B cell (primary cell): Measurements from ENCODE around the gene ACTL6B. TPM values are rescaled to one million over a fixed set of nuclear protein-coding genes. Genes with fewer than 3 reads are reported as not detected.

ENCODE experiments used
- ATAC-seq: fragments of 200-7000 bp; cut with Tn5 transposase; one replicate; pipeline ENCODE4 v1.10.0; 2021; ENCODE audit warnings: low read depth, mild to moderate bottlenecking, moderate number of reproducible peaks, moderate library complexity
- CTCF ChIA-PET: fragments of 350-600 bp; sonication (Branson Sonifier 250); formaldehyde crosslinking; loops from one replicate; lab custom pipeline; 2021; ENCODE audit warnings: antibody characterized with exemption, inconsistent platforms; lab: Charles Lee
- POLR2A ChIA-PET: fragments of 350-600 bp; sonication (Branson Sonifier 250); formaldehyde crosslinking; loops from one replicate; lab custom pipeline; 2021; ENCODE audit warnings: antibody characterized with exemption; lab: Charles Lee
- DNase-seq: peaks from one replicate; pipeline ENCODE4 v3.0.0; 2013
- H2AFZ ChIP-seq: 2 replicates; pipeline ENCODE4 v1.6.1; 2012; ENCODE audit warnings: mild to moderate bottlenecking, low read depth, low read length; ENCODE audit not compliant: insufficient read depth, poor library complexity, severe bottlenecking
- H3K27ac ChIP-seq, 2 donors: 1 replicate in 1 of 2; 2 replicates in 1 of 2; pipeline ENCODE4 v1.5.1; 2012 to 2013; ENCODE audit warnings: low read length in 2 of 2, mild to moderate bottlenecking in 2 of 2, moderate library complexity in 1 of 2
- H3K27me3 ChIP-seq, 4 experiments: fragments of 200-600 bp in 1 of 4; sonication (generic) in 1 of 4; replicated peaks in 1 of 4; 1 replicate in 2 of 4; 2 replicates in 2 of 4; pipeline versions ENCODE4 v1.6.1 to v1.7.0; 2013 to 2016; ENCODE audit warnings: low read length in 3 of 4, mild to moderate bottlenecking in 2 of 4, mixed read lengths in 1 of 4, moderate library complexity in 1 of 4; ENCODE audit not compliant: insufficient read depth in 4 of 4, control insufficient read depth in 3 of 4; ENCODE audit errors: control extremely low read depth in 1 of 4
- H3K36me3 ChIP-seq, 2 experiments: replicated peaks in 1 of 2; 1 replicate in 1 of 2; 2 replicates in 1 of 2; pipeline versions ENCODE4 v1.6.1 to v1.7.1; 2013; ENCODE audit warnings: low read length in 1 of 2; ENCODE audit not compliant: insufficient read depth in 2 of 2, control insufficient read depth in 1 of 2; ENCODE audit errors: control extremely low read depth in 1 of 2, extremely low read depth in 1 of 2
- H3K4me1 ChIP-seq, 2 donors: fragments of 200-600 bp in 1 of 2; sonication (generic) in 1 of 2; 1 replicate in 1 of 2; 2 replicates in 1 of 2; pipeline versions ENCODE4 v1.5.1 to v1.6.1; 2013 to 2017; ENCODE audit warnings: low read length in 2 of 2; ENCODE audit not compliant: control insufficient read depth in 2 of 2, insufficient read depth in 2 of 2
- H3K4me2 ChIP-seq: replicated peaks from 2 replicates; pipeline ENCODE3; 2012; ENCODE audit warnings: mild to moderate bottlenecking, low read depth, low read length; ENCODE audit not compliant: poor library complexity, severe bottlenecking
- H3K4me3 ChIP-seq, 5 experiments: fragments of 200-600 bp in 1 of 5; sonication (generic) in 1 of 5; 1 replicate in 3 of 5; 2 replicates in 2 of 5; pipeline versions ENCODE4 v1.5.1 to v1.7.0; 2011 to 2016; ENCODE audit warnings: low read length in 4 of 5, mild to moderate bottlenecking in 4 of 5, low read depth in 2 of 5, control low read depth in 1 of 5, moderate library complexity in 1 of 5; ENCODE audit not compliant: insufficient read depth in 1 of 5; ENCODE audit errors: control extremely low read depth in 1 of 5, extremely low read depth in 1 of 5
- H3K79me2 ChIP-seq: fragments of 200-600 bp; sonication (generic); one replicate; pipeline ENCODE4 v1.6.0; 2016; ENCODE audit warnings: low read length; ENCODE audit not compliant: control insufficient read depth, insufficient read depth
- H3K9ac ChIP-seq: fragments of 200-600 bp; sonication (generic); 2 replicates; pipeline ENCODE4 v1.6.1; 2017; ENCODE audit warnings: mild to moderate bottlenecking, low read length, moderate library complexity
- H3K9me3 ChIP-seq, 3 donors: one replicate each; pipeline versions ENCODE4 v1.6.1 to v1.7.1; 2013; ENCODE audit warnings: low read length in 2 of 3; ENCODE audit not compliant: control insufficient read depth in 2 of 3, insufficient read depth in 1 of 3; ENCODE audit errors: control extremely low read depth in 1 of 3
- H4K20me1 ChIP-seq: 2 replicates; pipeline ENCODE4 v1.6.0; 2012; ENCODE audit warnings: mild to moderate bottlenecking, low read length; ENCODE audit not compliant: insufficient read depth, control insufficient read depth, poor library complexity, severe bottlenecking
- H3K27ac Mint-ChIP-seq: one replicate; pipeline ENCODE4 v1.8.0; 2021; ENCODE audit warnings: mixed read lengths
- H3K27me3 Mint-ChIP-seq: one replicate; pipeline ENCODE4 v1.8.0; 2021; ENCODE audit warnings: mixed read lengths
- H3K4me1 Mint-ChIP-seq: one replicate; pipeline ENCODE4 v1.8.0; 2021; ENCODE audit warnings: mixed read lengths
- H3K4me3 Mint-ChIP-seq: one replicate; pipeline ENCODE4 v1.8.0; 2021; ENCODE audit warnings: mixed read lengths
- H3K9me3 Mint-ChIP-seq: one replicate; pipeline ENCODE4 v1.8.0; 2022; ENCODE audit warnings: mixed read lengths; ENCODE audit not compliant: insufficient read depth
- EZH2 ChIP-seq: IDR thresholded peaks from 2 replicates; pipeline ENCODE4 v1.6.1; 2012; ENCODE audit warnings: borderline replicate concordance, low read depth, mild to moderate bottlenecking, moderate library complexity, low read length; ENCODE audit not compliant: insufficient read depth, poor library complexity, severe bottlenecking
- WGBS: methylation state at CpG from one replicate; pipeline ENCODE4 v1.1.5; 2013; ENCODE audit warnings: missing lambda C conversion rate; ENCODE audit not compliant: insufficient coverage; 5-methylcytosine and 5-hydroxymethylcytosine counted together
- intact Hi-C: fragments of 100-400 bp; cut with micrococcal nuclease; formaldehyde crosslinking; loops from one replicate; pipeline ENCODE4 v1.10.0; 2022
- polyA plus RNA-seq: library from polyadenylated mRNA; depleted of rRNA; stranded (reverse); fragments of >200 nt; gene quantifications from 2 replicates; pipeline ENCODE4 v1.2.3, GENCODE V29; 2012
- total RNA-seq, 2 donors: library from RNA; stranded (reverse); fragments of 120-200 nt in 1 of 2; gene quantifications; 1 replicate in 1 of 2; 2 replicates in 1 of 2; pipeline versions ENCODE4 v1.2.3 to v1.2.4, GENCODE V29; 2013 to 2022
- TF ChIP-seq, protein P1 (sequence below): fragments of 200-600 bp; IDR thresholded peaks from one replicate; pipeline ENCODE4 v1.8.0; 2022; ENCODE audit warnings: antibody characterized with exemption, mild to moderate bottlenecking

Gene ACTL6B
- total and polyA plus RNA-seq, 2 donors (not counting 1 experiment from before 2014, with no cell fraction given) = not detected

DNA sequence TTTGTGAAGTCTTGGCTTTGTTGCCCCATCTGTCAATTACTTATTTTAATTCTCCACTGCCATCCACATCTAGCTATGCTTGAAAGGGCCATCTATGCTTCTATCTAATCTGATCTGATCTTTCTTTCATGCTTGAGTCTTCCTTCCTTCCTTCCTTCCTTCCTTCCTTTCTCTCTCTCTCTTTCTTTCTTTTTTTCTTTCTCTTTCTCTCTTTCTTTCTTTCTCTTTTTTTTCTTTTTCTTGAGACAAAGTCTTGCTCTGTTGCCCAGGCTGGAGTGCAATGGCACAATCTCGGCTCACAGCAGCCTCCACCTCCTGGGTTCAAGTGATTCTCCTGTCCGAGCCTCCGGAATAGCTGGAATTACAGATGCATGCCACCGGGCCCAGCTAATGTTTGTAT lies 26.2 kb downstream of the ACTL6B start:
- no peaks in the 10 kb centered on the region for H3K9me3 Mint-ChIP-seq
- ATAC-seq (no peak), DNase-seq (no peak)
- Histone ChIP-seq H3K9ac (no peak overlapping the region), H4K20me1 (no peaks in the 10 kb centered on the region), H3K36me3 (no peaks in the 10 kb centered on the region), H2AFZ (no peak overlapping the region), H3K4me3 (no peak overlapping the region), H3K4me2 (no peak overlapping the region), H3K79me2 (no peaks in the 10 kb centered on the region), H3K4me1 (peaks cover 18 to 28% of the 10 kb centered on the region in 2 donors), H3K9me3 (peaks cover 0 to 5% (median 0%) of the 10 kb centered on the region in 3 donors), H3K27ac (no peak overlapping the region), H3K27me3 (peaks cover 0 to 3% (median 0%) of the 10 kb centered on the region in 4 experiments)
- intact Hi-C loops = loop anchor here (5.0 kb wide), 2 partner anchors 62 to 222 kb away; partner anchors contain the start of genes GIGYF1 and SLC12A9
- H3K4me3 Mint-ChIP-seq = no peak overlapping the region
- no peak overlapping the region for H3K27ac Mint-ChIP-seq
- TF ChIP-seq, protein P1, sequence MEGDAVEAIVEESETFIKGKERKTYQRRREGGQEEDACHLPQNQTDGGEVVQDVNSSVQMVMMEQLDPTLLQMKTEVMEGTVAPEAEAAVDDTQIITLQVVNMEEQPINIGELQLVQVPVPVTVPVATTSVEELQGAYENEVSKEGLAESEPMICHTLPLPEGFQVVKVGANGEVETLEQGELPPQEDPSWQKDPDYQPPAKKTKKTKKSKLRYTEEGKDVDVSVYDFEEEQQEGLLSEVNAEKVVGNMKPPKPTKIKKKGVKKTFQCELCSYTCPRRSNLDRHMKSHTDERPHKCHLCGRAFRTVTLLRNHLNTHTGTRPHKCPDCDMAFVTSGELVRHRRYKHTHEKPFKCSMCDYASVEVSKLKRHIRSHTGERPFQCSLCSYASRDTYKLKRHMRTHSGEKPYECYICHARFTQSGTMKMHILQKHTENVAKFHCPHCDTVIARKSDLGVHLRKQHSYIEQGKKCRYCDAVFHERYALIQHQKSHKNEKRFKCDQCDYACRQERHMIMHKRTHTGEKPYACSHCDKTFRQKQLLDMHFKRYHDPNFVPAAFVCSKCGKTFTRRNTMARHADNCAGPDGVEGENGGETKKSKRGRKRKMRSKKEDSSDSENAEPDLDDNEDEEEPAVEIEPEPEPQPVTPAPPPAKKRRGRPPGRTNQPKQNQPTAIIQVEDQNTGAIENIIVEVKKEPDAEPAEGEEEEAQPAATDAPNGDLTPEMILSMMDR = no peak
- TF ChIP-seq EZH2 = no peak
- POLR2A ChIA-PET = interaction anchor here (0.6 to 1.2 kb wide), 2 partner anchors 44 to 148 kb away, joined by 3 to 4 read pairs; partner anchors contain the start of gene FBXO24
- no peaks in the 10 kb centered on the region for H3K27me3 Mint-ChIP-seq
- peaks cover 21% of the 10 kb centered on the region for H3K4me1 Mint-ChIP-seq
- CTCF ChIA-PET = interaction anchor here (0.9 to 1.9 kb wide), 5 partner anchors 9 to 66 kb away, joined by 3 to 5 read pairs (median 5); partner anchors contain the start of gene MOSPD3
- WGBS = 100% methylated on average over 4 of the region's 4 CpGs

DNA sequence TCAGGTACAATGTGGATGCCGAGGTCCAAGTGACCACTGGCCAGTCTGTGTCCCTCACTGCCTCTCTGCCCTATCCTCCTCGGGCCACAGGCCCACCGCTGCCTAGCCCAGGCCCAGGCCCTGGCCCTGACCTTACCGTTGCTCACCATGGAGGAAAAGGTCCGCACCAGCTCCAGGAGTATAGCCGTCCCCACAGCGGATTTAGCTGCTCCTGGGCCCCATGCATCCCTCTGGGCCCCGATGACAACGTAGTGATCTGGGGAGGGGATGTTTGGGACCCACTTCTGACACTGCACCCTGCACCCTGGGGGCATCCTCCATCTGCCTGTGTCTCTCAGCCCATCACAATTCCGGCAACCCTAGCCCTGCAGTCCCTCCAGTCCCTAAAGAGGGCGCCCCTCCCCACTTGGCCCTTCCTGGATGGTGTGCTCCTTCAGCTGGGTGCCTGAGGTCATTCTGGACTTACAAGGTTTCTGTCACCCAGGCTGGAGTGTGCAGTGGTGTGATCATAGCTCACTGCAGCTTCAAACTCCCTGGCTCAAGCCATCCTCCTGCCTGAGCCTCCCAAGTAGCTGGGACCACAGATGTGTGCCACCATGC lies 27.0 kb downstream of the ACTL6B start:
- H3K36me3 ChIP-seq = no peaks in the 10 kb centered on the region
- WGBS = 92% methylated on average over 10 of the region's 11 CpGs
- H4K20me1 ChIP-seq = no peaks in the 10 kb centered on the region
- H3K4me2 ChIP-seq = no peak overlapping the region
- peaks cover 18 to 28% of the 10 kb centered on the region in 2 donors for H3K4me1 ChIP-seq
- Mint-ChIP-seq H3K9me3 (no peaks in the 10 kb centered on the region), H3K27ac (no peak overlapping the region), H3K4me1 (peaks cover 21% of the 10 kb centered on the region), H3K27me3 (no peaks in the 10 kb centered on the region), H3K4me3 (no peak overlapping the region)
- TF ChIP-seq EZH2 = no peak
- TF ChIP-seq, protein P1 = peak; percentile 24
- intact Hi-C loops = no loop called here
- H3K4me3 ChIP-seq = no peak overlapping the region
- ATAC-seq (no peak), DNase-seq (no peak)
- no peak overlapping the region for H2AFZ ChIP-seq
- POLR2A ChIA-PET = interaction anchor here (0.6 to 1.2 kb wide), 2 partner anchors 43 to 147 kb away, joined by 3 to 4 read pairs; partner anchors contain the start of gene FBXO24
- H3K79me2 ChIP-seq = no peaks in the 10 kb centered on the region
- no peak overlapping the region for H3K27ac ChIP-seq
- peaks cover 0 to 5% (median 0%) of the 10 kb centered on the region in 3 donors for H3K9me3 ChIP-seq
- peaks cover 0 to 3% (median 0%) of the 10 kb centered on the region in 4 experiments for H3K27me3 ChIP-seq
- CTCF ChIA-PET = interaction anchor here (0.9 to 1.9 kb wide), 5 partner anchors 10 to 65 kb away, joined by 3 to 5 read pairs (median 5); partner anchors contain the start of gene MOSPD3
- no peak overlapping the region for H3K9ac ChIP-seq
